Breast epithelium (tissue), 4 donors: ENCODE measurements around the gene PSMF1. TPM values are rescaled to one million over a fixed set of nuclear protein-coding genes. Genes with fewer than 3 reads are reported as not detected.

Experiments
- DNase-seq, 2 donors: peaks; one replicate each; pipeline ENCODE4 v3.0.0-alpha.2; 2019; ENCODE audit warnings: low spot score in 2 of 2
- H3K27ac ChIP-seq, 2 donors: fragments of 200-600 bp; sonication (generic) in 1 of 2; one replicate each; pipeline ENCODE4 v1.5.1; 2016 to 2019; ENCODE audit warnings: mild to moderate bottlenecking in 1 of 2
- H3K27me3 ChIP-seq, 2 donors: fragments of 200-600 bp; sonication (generic) in 1 of 2; one replicate each; pipeline versions ENCODE4 v1.5.1 to v1.6.0; 2017 to 2019; ENCODE audit warnings: control low read depth in 1 of 2, mild to moderate bottlenecking in 1 of 2
- H3K36me3 ChIP-seq: fragments of 200-600 bp; one replicate; pipeline ENCODE4 v1.5.1; 2019
- H3K4me1 ChIP-seq, 2 donors: fragments of 200-600 bp; sonication (generic); one replicate each; pipeline ENCODE4 v1.5.1; 2016 to 2019; ENCODE audit warnings: control low read depth in 1 of 2
- H3K4me3 ChIP-seq, 3 donors: fragments of 200-600 bp; sonication (generic); 1 replicate in 2 of 3; 2 replicates in 1 of 3; pipeline ENCODE4 v1.5.1; 2016 to 2019; ENCODE audit warnings: mild to moderate bottlenecking in 3 of 3, moderate library complexity in 2 of 3
- H3K9me3 ChIP-seq, 2 donors: fragments of 200-600 bp; sonication (generic) in 1 of 2; one replicate each; pipeline ENCODE4 v1.5.1; 2016 to 2019; ENCODE audit warnings: control low read depth in 1 of 2
- POLR2A ChIP-seq: fragments of 450-650 bp; IDR thresholded peaks from one replicate; pipeline ENCODE4 v1.6.1; 2016; ENCODE audit warnings: antibody characterized with exemption, mild to moderate bottlenecking, moderate library complexity
- POLR2AphosphoS5 ChIP-seq, 3 donors: sonication (generic); formaldehyde crosslinking; IDR thresholded peaks; one replicate each; pipeline ENCODE4 v1.6.1; 2017; ENCODE audit warnings: antibody characterized with exemption in 3 of 3
- intact Hi-C: fragments of 100-400 bp; cut with DNase I; formaldehyde crosslinking; loops from one replicate; pipeline ENCODE4 v1.15.1; 2023; ENCODE audit warnings: low total_unique reads
- total RNA-seq, 3 donors: library from RNA; depleted of rRNA; stranded (reverse); fragments of >200 nt; gene quantifications; one replicate each; pipeline ENCODE4 v1.1.0, GENCODE V29; 2016
- TF ChIP-seq, protein P1 (sequence below), 3 donors: fragments of 450-650 bp; IDR thresholded peaks; one replicate each; pipeline ENCODE4 v1.5.1; 2016 to 2017; ENCODE audit warnings: antibody characterized with exemption in 3 of 3, mild to moderate bottlenecking in 3 of 3, moderate library complexity in 3 of 3

PSMF1 gene
- total RNA-seq, 3 donors from 2014 or later: 71.7 to 98.4 (median 75.1) TPM

- no peak overlapping the region for H3K4me3 ChIP-seq
- no peak for DNase-seq
- H3K4me1 ChIP-seq: no peaks in the 10 kb centered on the region
- H3K9me3 ChIP-seq: peaks cover 3 to 8% of the 10 kb centered on the region in 2 donors
- H3K27me3 ChIP-seq: no peaks in the 10 kb centered on the region
- TF ChIP-seq POLR2A: no peak
- TF ChIP-seq POLR2AphosphoS5 (IDR thresholded peaks at IDR 0.05): no peak
- TF ChIP-seq, protein P1, sequence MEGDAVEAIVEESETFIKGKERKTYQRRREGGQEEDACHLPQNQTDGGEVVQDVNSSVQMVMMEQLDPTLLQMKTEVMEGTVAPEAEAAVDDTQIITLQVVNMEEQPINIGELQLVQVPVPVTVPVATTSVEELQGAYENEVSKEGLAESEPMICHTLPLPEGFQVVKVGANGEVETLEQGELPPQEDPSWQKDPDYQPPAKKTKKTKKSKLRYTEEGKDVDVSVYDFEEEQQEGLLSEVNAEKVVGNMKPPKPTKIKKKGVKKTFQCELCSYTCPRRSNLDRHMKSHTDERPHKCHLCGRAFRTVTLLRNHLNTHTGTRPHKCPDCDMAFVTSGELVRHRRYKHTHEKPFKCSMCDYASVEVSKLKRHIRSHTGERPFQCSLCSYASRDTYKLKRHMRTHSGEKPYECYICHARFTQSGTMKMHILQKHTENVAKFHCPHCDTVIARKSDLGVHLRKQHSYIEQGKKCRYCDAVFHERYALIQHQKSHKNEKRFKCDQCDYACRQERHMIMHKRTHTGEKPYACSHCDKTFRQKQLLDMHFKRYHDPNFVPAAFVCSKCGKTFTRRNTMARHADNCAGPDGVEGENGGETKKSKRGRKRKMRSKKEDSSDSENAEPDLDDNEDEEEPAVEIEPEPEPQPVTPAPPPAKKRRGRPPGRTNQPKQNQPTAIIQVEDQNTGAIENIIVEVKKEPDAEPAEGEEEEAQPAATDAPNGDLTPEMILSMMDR (IDR thresholded peaks at IDR 0.05): no peak
- intact Hi-C loops: no loop called here
- H3K27ac ChIP-seq: no peak overlapping the region
- H3K36me3 ChIP-seq: no peaks in the 10 kb centered on the region
These were observed 34.8 kb upstream of the PSMF1 start for GRCh38 chr20:1083431-1084080.

DNA sequence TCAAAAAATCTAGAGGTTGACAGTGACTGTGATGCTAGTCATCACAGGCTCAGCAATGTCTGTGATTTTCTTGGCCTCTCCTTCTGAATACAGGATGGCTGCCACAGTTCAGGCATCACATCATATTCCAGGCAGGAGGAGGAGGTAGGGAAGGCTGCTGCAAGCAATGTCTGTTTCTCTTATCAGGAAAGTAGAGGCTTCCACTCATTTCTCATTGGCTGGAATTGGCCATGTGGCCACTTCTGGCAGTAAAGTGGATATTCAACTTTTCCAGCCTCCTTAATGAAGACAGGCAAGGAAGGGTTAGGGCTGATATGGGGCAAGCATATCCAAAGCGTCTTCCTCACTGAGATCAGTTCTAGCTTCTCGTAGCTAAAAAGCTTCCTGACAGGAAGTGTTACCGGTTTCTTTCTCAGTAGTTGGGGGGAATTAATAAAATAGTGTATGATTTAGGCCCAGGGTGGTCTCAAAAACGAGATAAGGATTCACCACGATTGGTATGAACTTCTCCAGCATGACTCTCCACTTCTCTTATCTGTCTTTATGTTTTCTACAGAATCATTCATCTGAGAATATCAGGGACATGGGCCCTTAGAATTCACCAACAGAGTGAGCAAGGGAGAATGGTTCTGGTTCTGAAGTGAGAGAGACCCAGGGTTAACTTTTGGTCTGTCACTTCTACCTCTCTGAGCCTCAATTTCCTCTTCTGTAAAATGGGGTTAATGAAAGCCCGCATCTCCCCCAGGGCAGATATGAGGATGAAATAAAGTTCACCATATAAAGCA lies 32.7 kb upstream of the PSMF1 start:
- no peak overlapping the region for H3K4me3 ChIP-seq
- intact Hi-C loops: no loop called here
- DNase-seq: no peak
- H3K4me1 ChIP-seq: no peaks in the 10 kb centered on the region
- no peaks in the 10 kb centered on the region for H3K36me3 ChIP-seq
- no peaks in the 10 kb centered on the region for H3K27me3 ChIP-seq
- no peak for TF ChIP-seq POLR2A
- TF ChIP-seq, protein P1 (IDR thresholded peaks at IDR 0.05): no peak
- TF ChIP-seq POLR2AphosphoS5 (IDR thresholded peaks at IDR 0.05): no peak
- no peak overlapping the region for H3K27ac ChIP-seq
- peaks cover 8 to 17% of the 10 kb centered on the region in 2 donors for H3K9me3 ChIP-seq

DNA sequence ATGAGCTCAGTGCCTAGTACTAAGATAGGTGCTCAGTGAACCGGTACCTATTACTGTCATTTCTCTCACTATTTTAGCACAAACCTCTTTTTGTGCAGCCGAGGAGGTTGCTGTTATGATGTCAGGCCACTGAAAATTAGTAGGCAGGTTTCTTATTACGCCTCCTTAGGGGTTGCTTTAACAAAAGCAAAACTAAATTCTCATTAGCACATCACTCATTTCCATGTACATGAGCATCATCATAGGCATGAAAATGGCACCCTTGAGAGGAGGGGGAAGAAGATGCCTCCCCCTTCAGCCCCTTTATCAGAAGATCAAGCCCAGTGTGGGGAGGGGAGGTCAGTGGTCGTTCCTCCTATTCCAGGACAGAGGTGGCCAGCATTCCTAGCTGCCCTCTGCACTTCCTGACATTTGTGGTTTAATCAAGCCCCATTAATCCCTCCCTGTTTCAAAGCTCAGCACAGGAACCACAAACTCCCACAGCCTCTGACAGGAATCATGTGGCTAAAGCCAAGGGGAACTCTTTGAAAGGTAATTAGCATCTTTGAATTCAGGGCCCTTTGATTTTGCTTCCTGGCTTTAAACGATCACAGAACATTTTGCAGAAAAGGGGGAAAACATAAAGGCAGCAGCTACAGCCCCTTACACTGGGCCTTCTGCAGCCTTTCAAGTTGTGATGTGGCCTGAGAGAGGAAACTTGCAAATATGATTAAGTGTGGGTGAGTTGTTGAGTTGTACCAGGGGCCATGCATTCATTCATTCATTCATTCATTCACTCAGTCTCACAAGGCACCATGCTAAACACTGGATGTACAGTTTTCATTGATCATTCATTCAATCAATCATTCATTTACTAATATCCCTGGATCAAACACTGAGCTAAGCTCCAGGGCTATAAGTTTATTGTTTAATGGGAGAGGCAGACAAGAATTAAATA lies 31.9 kb upstream of the PSMF1 start:
- Histone ChIP-seq H3K27ac (no peak overlapping the region), H3K9me3 (peaks cover 8 to 17% of the 10 kb centered on the region in 2 donors), H3K27me3 (no peaks in the 10 kb centered on the region), H3K4me1 (no peaks in the 10 kb centered on the region), H3K4me3 (no peak overlapping the region), H3K36me3 (no peaks in the 10 kb centered on the region)
- TF ChIP-seq POLR2AphosphoS5 (IDR thresholded peaks at IDR 0.05): no peak
- TF ChIP-seq, protein P1 (IDR thresholded peaks at IDR 0.05): no peak
- no peak for TF ChIP-seq POLR2A
- intact Hi-C loops: no loop called here
- DNase-seq: no peak

DNA sequence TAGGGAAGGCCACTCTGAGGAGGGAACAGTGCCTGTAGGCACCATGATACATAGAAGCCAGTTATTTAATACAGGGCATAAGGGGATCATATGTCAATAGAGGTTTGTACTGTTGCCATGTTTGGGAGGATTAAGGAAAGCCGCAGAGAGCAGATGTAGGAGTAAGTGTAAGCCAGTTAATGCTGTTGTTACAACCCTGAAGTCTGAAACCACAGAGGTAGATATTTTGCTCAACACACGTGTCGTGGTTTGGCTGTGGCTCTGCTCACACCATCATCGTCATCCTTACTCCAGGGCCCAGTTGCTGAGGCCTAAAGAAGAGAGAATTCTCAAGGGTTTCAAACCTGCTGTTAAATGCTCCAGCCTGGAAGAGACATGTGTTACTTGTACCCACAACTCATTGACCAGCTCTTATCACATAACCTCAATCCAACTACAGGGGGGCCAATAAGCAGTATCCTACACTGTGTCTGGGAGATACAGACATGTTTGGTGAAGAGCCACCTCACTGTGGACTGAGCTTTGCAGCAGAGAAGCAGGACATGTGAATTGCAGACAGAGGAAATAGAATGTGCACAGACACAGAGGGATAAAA lies 31.0 kb upstream of the PSMF1 start:
- intact Hi-C loops: no loop called here
- no peaks in the 10 kb centered on the region for H3K27me3 ChIP-seq
- TF ChIP-seq, protein P1 (IDR thresholded peaks at IDR 0.05): no peak
- TF ChIP-seq POLR2AphosphoS5 (IDR thresholded peaks at IDR 0.05) (no peak), POLR2A (no peak)
- DNase-seq: no peak
- H3K9me3 ChIP-seq: peaks cover 8 to 17% of the 10 kb centered on the region in 2 donors
- no peak overlapping the region for H3K27ac ChIP-seq
- no peaks in the 10 kb centered on the region for H3K36me3 ChIP-seq
- no peaks in the 10 kb centered on the region for H3K4me1 ChIP-seq
- H3K4me3 ChIP-seq: no peak overlapping the region
